Fibroblast of skin of left biceps (primary cell): ENCODE data around the gene MCF2L2.

Experiments used
- DNase-seq, 2 experiments: peaks; one replicate each; pipeline ENCODE4 v3.0.0-alpha.2; 2013; ENCODE audit warnings: low read depth in 2 of 2

Gene MCF2L2

DNA sequence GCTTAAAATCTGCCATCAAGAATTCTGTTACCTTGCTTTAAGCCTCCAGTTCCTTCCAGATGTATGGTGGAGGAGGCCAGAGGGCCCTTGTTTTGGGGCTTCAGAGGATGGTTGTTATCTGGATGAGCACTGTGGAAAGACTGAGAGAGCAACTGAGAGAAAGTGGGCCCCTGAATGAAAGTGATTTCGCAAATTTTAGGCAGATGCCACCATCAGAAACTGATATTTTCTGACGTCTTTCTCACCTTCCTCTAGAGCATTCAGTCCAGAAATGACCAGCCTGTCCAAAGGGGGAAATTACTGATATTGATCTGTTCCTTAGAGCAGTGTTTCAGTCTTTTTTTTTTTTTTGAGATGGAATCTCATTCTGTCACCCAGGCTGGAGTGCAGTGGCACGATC lies 162.0 kb downstream of the MCF2L2 start:
- no peak for DNase-seq

DNA sequence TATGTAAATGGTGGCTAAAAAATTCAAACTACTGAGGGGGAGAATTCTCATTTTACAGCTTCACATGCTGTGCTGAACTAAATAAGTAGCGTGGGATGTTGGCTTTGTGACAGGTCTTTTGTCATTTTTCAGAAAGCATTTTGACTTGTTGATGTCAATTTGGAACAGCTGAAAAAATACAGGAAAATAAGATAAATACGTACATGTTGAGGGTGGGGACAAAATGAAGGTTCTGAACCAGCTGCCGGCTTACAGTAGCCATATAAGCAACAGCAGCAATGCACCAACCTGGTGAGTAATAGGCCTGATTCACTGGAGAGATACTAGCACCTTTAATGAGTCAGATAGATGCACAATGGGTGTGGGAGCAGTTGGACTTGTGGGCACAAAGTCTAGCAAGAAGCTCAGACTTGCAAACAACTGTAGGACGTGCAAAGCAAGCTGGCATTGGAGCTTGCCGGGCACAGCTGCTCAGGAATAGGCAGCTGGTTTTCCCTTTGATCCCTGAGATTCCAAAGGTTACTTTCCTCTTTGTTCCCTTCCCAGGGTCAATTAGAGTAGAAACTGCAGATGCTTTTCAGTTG lies 162.5 kb downstream of the MCF2L2 start:
- DNase-seq = no peak

DNA sequence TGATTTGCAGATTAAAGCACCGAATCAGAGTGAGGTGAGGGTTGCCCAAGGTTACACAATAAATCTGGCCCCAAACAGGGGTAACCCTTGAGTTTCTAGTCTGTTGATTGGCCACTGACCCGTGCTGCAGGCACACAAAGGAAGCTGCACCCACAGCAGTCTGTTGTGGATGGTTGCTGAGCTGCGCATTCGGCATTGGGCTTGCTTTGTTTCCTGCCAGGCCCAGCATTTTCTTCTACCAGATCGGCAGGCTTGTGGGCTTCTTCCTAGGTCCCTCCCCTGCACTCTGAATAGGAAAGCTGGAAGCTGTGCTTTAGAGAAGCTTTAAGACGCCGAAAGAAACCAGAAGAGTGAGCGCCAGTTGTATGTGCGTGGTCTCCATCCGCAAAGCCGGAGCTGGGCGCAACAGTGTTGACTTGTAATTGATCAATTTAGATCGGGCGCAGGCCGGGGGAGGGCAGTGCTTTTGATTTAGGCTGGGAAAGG lies 163.2 kb downstream of the MCF2L2 start:
- DNase-seq = no peak

DNA sequence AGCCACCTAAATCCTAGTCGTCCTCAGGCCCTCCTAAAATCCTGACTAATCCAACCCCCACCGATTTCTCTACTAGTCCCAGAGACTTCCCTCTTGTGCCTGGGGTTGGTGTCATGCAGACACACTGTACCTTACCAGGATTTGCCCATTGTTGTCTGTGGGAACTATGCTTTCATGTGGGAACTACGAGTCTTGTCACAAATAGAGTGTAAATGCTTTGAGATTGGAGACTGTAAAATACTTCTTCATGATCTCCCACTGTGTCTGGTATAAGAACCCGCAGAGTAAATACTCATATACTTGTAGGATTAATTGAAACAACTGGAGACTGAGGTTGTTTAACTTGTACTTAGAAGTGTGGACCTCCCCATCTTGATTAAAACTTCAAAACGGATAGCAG lies 164.2 kb downstream of the MCF2L2 start:
- no peak for DNase-seq

DNA sequence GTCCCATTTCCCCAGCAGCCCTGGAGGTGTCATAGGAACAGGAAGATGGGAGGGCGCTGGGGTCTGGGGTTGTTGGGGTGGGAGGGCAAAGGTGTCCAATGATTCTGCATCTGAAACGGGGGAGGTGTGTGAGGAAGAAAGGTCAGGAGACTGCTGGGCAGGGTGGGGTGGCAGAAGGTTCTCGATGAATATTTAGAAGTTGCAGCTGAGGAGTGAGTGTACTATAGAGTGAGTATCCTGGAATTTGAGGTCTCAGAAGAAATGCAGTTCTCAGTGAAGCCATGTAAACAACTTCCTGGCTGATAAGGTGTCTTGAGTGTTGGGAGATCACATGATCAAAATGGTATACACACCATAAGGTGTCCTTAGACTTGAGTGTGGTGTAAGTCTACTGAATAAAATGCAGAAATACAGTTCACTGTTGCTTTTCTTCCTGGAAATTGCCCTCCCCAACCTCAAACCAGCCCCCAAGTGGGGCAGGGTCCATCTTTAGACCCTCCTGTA lies 165.5 kb downstream of the MCF2L2 start:
- DNase-seq = no peak

DNA sequence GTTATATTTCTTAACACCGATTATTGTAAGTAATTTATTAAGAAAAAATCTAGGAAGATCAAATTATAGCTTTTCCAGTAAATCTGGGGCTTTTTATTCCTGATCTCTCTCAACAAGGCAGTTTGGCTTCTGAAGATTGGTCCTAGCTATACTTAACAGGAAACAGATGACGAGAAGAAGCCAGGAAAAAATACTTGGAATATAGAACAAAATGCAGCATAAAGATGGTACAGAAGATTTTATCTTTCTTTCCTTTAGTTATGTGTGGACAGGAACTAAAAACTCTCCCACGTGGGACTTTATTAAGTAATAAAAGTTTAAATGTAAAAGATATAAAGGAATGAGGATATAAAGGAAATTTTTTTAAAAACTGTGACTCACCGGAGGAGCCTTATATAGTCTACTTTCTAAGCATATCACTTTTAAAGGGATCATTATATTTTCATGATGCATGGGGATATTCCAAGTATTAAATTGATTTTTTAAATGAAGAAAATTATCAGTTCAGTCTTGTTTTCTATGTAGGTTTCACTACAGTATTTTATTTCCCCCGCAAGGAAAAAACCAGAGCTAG lies 167.2 kb downstream of the MCF2L2 start:
- no peak for DNase-seq

DNA sequence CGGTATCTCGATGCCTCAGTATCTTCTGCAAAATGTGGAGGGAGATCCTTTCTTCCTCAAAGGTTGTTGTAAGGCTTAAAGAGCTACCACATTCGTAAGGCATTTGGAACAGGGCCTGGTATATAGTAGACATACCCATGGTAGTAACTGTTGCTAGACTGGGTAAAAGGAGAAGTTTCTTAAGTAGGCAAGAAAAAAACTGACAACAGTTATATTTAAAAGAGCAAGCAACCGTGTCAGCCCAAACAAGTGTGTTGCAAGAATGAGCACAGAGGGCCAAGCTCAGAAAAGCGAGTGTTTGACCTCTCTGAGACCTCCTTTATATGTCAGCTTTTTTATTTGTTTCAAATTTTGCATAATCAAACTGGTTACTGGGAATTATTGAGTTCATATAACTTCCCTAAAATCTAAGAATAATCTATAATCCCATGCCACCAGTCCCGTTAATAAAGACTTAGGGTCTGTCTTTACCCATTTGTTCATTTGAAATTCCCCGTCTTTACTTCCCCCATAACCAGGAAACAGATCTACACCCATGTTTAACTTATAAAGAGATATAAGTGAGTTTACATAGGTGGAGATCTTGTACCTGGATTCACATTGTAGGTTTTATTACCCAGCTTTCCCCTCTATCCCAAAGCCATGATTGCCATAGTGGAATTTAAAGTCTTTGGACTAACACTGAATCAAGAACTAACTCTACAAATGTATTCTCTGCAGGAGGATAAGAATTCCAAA lies 168.1 kb downstream of the MCF2L2 start:
- DNase-seq = no peak

DNA sequence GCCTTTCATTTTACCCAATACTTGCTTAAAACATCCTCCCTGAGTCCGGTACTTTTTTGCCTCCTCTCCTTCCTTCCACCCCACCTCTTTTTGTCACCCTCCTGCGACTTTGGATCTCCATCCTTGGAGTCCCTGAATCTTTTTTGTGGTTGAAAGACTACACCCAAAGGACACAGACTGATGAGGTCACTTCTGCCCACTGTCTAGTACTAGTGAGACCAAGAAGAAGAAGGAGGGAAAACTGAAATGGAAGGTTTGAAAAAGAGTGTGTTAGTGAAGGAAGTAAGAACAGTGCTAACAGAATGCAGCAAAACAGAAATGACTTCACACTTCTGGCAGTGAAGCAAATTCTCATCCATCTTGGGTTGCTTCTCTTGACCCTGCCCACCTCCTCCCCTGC lies 168.8 kb downstream of the MCF2L2 start:
- DNase-seq = no peak

DNA sequence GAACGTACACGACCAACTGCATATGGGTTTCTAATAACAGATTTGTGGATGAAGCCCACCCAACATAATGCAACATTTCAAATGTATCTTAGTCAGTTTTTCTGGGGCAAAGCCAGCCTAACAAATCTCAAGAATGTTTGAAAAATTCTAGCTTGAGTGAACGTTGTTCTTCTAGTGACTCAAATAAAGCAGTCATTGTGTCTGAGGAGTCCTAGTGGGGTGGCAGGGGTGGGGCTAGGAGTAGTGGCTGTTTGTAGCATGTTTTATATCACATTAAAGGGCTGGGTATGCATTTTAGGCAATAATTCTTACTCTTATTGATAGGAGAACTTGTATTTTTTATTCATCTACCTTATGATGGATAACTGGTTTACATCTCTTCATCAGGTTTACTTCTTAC lies 169.3 kb downstream of the MCF2L2 start:
- DNase-seq = no peak

DNA sequence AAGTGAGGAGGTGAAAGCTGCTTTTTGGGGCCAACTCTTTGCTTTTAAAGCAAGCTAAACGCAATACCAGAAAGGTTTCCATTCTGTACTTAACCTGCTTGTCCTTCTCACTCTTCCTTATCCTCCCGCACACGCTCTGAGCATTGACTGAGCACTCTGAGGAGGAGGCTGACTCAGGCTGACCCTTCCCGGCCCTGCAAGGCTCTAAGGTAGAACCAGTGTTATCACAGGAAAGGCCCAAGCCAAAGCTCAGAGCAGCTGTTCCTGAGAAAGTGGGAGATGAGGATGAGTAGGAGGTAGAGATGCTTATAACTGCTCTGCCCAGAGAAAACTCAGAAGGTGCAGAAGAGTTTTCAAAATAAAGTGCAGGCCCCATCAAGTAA lies 173.1 kb downstream of the MCF2L2 start:
- DNase-seq = no peak

DNA sequence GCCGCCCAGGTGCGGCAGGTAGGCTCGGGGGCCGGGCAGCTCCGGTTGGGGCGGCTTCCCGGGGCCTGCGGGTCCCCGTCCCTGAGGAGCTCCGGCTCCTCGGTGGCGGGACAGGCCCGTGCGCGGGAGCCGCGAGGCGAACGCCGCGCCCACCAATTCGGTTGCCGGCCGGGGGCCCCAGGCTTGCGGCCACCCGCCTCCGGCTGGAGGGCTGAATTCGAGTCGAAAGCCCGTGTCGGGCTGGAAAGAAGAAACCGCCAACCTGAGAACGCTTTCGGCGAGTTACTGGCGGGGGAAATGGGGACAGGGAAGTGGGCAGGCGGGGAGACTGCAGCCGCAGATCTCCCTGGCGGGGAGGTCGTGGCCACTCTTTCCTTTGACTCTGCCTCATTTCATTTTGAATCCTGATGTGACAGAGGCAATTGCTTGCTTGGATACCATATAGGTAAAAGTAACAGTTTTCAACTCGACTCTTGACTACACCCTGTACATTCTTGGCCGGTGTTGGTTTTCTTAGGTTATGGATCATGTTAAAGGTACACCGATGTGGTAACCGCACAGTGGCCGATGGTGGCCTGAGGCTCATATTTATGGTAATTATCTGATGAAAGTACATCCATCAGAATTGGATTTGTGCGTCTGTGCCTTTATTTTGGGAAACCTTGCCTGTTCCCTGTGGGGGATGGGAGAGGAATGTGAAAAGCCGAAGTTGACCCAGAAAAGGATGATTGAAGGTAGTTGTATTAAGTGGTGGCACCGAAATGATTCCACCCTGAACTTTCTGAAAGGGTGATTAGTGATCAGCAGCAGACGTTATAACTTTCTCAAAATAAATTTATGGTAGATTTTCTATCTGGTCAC lies 173.7 kb downstream of the MCF2L2 start:
- DNase-seq = no peak

DNA sequence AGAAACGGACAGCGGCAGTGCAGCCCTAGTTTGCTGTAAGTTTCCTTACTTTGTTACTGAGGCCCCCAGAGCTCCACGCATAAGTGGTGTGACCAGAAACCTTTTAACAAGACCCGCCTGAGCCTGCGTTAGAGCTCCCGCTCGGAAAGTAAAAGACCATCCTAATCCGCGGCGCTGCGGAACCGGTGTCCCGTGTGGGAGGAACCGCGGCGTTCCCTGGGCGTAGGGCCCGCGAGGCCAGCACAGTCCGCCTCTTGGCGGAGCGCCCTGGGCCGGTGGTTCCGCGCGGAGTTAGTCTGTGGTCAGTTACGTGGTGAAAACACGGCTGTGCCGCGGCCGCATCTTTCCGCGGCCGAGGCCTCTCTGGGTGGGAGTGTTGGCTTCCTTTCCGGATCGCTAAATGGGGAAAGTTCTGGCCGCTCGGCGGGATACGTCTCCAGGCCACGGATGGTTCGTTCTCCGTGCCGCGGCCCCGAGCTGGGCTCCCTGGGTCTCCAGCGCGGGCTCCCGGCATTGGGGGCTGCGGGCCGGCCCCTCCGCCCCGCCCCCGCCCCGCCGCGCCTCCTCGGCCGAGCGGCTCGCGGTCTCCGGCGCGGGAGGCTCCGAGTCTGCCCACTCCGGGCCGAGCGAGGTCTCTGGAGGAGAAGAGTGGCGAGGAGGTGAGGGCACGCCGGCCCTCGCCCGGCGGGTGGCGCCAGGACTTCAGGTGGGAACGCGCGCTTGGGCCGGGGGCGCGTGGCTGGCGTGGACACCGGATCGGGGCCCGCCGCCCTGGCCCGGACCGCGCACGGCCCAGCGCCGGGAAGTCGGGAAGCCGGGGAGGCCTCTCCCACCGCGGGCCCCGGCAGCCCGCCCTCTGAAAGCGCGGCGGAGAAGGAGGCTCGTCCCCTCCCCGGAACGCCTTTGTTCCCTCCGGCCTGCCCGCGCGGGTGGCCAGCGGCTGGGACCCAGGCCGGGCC lies 174.6 kb downstream of the MCF2L2 start:
- DNase-seq = no peak

DNA sequence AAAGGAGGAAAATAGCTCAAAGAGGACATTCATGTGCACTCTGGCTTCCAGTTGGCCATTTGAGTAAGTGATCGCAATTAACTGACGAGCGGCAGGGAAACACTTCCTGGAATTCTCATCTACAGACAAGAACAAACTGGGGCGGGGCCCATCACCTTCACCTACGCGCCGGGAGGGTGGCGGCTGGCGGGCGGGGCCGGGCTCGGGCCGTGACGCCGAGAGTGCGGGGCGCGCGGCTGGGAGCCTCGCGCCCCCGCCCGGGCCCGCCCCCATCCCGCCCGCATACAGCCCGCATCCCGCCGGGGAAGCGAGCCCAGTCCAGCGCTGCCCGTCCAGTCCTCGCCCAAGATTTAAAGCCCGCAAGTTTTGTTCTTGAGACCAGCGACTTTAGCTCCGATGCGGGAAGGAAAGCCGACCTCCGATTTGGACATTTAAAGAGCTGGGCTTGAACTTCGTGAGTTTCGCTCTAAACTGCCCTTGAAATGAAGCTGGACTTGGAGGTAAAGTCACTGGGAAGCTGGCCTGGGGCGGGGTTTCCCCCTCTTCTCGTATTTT lies 175.4 kb downstream of the MCF2L2 start, which contains the start of gene B3GNT5:
B3GNT5 (plus strand) TSS at position 281 of the 555 bp plus-strand sequence. CDS start 16,546 bp downstream, outside the sequence.
- DNase-seq = no peak

DNA sequence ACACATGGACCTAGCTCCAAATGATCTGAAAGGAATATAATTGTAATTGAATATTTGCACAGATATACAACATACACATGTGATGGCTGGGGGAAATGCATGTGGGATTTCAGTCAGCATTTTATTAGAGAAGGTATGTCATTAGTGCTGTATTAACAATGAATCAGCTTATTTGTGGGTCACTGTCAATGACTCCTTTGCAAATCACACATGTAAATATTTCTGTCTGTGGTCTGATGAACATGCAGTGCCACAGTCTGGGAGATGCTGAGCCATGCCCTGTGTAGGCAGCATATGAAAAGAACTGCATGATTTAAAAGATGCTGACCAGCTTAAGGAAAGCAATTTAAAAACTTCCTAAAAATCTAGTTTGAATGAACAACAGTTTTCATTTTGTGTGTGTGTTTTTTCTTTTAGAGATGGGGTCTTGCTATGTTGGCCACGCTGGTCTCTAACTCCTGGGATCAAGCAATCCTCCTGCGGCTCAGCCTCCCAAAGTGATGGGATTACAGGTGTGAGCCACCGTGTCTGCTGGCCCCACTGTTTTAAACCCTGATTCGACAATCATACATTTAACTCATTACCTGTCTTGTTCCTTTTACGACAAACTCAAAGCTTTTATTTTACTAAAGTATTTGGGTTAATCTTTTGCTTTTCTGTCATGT lies 176.2 kb downstream of the MCF2L2 start:
- no peak for DNase-seq

DNA sequence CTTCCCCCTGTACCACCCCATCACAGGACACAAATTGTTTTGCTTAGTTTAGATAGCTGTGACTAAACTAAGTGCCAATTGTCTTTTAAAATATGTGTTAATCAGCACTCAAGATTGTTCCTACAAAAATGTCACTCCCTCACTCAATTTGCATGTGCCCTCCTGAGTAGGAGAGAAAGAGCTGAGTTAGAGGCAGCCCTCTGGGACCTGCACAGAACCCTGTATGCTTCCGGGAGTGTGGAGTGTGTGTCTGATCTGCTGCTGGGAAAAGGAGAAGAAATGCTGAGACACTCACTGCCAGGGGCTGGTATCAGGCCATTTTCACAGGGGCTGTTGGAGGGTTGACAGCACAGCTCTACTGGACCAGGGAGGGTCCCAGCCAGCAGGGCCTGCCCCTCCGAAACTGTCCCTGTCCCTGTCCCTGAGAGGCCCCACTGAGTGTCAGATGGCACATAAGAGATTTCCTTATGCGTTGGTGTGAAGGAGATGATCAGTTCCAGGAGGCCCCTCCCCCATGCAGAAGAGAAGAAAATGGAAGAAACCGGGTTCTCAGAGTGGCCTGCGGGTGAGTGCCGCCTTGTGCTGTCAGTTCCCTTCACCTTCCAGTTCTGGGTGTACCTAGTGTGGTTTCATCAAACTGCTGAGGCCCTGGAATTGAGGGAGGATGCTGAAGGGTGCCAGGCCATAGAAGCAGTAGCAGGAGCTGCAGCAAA lies 179.3 kb downstream of the MCF2L2 start:
- no peak for DNase-seq

DNA sequence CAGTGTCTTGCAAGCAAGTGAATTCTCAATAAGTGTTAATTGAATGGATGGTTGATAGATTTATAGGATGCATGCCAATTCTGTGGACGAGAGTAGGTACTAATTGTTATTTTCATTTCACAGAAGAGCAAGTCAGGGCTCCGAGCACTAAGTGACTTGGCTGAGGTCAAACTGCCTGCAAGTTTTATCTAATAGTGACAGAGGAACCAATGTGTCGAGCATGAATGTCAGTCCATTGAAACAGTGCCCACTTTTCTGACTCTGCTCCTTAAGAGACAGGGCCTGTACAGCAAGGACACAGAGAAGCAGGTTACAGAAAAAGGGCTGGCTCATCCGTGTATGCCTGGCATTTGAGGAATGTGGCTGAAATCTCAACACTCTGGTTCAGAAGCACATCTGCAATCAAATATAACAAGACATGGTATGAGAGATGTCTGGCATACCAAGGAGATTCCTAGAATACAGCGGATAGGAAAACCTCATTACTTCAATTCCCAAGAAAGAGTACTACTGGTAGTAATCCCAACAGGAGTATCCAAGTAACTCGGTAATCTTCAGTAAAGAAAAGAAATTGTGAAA lies 181.3 kb downstream of the MCF2L2 start:
- no peak for DNase-seq

DNA sequence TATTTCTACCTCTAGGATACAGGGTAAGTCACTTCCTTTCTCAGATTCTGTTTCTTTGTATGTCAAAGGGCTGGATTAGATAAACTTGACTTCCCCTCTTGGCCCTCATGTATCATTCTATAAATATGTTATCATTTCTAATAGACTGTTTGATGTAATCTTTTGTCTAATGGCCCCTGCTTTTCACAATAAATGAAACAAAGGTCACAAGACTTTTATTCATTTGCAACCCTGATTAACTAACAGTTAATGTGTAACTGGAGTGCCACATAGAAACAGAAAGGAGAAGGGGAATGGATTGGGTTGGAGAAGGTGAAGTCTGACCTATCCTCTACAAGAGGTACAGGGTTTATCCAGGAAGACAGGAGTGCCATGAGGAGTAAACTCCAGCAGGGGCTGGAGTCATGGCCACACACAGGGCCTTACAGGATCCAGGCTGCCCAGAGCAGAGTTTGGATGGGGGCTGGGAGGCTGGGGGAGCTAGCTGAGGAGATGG lies 183.4 kb downstream of the MCF2L2 start:
- no peak for DNase-seq

DNA sequence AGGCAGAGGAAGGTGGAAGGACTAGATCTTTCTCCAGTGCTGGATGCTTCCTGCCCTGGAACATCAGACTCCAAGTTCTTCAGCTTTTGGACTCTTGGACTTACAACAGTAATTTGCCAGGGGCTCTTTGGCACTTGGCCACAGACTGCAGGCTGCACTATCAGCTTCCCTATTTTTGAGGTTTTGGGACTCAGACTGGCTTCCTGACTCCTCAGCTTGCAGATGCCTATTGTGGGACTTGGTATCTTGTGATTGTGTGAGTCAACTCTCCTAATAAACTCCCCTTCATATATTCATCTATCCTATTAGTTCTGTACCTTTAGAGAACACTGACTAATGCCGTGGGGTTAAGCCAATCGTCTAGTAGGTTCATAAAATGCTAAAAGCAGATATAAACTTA lies 184.2 kb downstream of the MCF2L2 start:
- no peak for DNase-seq

DNA sequence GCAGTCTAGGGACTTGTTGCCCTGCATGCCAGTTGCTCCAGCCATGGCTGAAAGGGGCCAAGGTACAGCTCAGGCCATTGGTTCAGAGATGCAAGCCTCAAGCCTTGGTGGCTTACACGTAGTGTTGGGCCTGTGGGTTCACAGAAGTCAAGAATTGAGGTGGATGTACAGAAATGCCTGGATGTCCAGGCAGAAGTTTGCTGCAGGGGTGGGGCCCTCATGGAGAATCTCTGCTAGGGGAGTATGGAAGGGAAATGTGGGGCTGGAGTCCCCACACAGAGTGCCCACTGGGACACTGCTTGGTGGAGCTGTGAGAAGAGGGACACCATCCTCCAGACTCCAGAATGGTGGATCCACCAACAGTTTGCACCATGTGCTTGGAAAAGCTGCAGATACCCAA lies 186.0 kb downstream of the MCF2L2 start:
- DNase-seq = no peak
